CD4-positive, alpha-beta T cell treated with Interleukin-15 for 4 hours (primary cell): ENCODE results near the gene CAMK1G.
A peak's percentile ranks its signal among the peaks of the same experiment; 100 is the strongest.

Experiments
- DNase-seq: peaks from one replicate; pipeline ENCODE4 v3.0.0-alpha.2; 2020; ENCODE audit warnings: low spot score

CAMK1G gene

DNA sequence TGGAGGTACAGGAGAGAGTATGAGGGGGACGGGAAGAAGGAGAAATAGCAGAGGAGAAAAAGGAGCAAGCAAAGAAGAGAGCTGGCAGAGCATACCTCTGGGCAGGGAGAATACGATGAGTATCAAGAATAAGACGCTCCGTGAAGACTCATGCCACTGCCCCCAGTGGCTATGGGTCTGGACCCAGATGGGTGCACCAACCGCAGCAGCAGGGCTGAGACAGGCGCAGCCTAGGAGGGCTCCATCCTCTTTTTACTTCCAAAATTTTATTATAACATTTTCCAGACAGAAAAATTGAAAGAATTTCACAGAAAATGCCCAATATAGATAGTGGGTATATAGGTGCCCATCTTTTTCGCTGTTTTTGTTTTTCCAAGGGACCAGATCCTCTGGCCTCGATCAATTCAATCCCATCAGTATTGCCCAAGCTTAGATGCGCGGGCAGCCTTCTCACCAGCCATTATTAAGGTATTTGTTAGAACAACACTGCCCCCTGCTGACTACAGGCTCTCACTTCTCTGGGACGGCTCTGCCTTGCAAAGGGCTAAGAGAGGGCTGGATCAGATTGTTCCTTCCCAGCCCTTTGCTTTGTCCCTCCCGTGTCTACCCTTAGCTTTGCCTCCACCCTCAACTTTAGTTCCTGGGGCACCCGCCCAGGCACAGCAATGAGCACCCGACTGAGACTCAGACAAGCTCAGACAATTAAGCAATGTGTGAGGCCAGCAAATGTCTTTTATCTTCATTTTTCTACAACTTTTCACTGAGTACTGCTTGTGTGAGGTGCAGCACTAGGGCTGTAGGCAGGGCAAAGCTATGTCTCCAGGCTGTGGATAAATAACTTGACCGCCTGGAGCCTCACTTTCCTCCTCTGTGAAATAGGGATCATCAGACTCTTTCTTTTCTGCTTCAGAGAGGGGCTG lies 17.5 kb upstream of the CAMK1G start:
- peak; percentile 77 for DNase-seq

DNA sequence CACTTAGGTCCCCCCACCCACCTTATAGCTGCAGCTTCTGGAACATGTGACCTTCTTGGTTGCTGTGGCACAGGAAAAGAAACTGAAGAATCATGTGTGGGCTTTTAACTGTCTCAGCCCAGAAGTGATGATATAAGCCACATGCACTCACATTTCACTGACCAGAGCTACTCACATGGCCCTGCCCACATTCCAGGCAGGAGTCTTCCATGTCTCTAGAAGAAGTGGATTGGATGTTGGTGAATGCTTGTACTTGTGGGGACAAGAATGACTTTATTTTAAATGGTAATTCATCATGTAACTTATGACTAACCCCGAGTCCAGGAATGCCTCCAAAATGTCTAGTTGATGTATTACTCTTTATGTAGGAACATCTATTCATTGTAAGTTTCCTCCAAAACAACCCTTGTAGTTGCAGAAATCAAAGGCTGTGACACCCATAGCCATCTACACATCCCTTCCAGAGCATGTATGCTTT lies 15.8 kb upstream of the CAMK1G start:
- no peak for DNase-seq

DNA sequence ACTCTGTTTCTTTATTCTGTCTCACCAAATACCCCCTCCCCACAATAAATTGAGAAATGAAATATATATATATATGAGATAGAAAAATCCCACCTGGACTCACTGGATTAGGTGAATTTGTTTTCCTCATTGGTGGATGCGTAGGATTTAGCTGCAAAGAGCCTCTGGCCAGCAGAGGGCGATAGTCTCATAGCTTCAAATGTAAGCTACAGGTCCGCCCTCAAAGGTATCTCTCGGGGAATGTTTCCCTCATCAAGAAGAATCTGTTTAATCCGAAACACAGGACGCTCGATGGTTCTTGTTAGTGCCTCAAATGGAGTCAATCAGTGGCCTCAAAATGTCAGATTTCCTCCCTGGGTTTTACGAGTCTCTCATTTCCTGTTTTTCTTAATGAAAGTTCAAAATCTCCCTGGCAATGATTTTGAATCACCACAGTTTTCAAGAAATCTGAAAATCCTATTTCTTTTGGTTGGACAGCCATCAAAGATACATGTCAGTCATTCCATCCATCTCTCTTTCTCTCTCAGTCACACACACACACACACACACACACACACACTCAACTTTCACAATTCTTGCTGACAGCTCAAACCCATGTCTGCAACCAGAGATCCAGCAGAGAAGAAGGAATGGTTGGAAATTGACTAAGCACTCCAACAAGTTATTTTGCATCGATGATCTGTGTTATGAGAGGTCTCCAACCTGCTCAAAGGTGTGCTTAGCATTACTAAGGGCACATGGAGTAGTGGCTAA lies 13.9 kb upstream of the CAMK1G start:
- peak; percentile 72 for DNase-seq

DNA sequence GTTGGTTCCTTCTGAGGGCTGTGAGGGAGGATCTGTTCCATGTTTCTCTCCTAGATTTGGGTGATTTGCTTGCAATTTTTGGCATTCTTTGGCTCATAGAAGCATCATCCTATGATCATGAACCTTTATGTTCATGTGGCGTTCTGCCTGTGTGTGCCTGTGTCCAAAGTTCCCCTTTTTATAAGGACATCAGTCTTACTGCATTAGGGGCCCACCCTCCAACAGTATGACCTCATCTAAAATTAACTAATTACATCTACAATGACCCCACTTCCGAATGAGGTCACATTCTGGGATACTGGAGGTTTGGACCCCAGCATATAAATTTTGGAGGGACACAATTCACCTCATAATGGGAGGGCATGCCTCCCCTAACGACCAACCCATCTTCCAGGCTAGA lies 12.8 kb upstream of the CAMK1G start:
- DNase-seq, result no peak

DNA sequence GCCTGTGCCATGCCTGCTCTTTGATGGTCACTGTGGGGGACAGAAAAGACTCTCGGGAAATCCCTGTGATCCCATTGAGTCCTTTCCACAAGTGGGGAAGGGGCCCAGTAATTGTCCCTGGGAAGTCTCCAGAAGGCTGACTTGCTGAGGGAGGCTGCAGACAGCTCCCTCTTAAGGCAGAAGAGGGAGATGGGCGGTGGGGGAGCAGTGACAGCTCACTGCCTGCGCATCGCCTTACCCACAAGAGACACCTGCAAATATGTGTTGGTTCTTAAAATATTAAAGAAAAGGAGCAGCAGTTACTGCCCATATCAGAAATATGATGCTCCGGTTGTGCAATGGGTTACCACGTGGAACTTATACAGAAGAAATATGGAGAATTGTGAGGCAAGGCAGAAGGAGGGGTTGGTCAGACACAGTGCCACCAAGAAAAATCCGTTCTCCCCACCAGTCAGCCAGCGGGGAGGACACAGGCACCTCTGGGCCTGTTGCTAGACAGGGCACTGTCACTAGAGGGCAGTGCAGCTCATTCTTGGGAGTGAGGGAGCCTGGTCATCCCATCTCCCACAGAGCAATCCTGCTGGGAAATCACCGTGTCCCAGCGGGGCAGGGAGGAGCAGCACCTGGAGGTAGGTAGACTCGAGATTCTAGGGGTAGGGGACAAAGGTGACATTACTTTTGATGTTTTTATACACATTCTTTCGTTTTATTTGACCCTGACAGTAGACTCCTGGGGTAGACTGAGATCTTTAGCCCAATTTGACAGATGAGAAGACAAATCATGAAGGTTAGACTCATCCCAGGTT lies 6.9 kb upstream of the CAMK1G start:
- peak; percentile 65 for DNase-seq

DNA sequence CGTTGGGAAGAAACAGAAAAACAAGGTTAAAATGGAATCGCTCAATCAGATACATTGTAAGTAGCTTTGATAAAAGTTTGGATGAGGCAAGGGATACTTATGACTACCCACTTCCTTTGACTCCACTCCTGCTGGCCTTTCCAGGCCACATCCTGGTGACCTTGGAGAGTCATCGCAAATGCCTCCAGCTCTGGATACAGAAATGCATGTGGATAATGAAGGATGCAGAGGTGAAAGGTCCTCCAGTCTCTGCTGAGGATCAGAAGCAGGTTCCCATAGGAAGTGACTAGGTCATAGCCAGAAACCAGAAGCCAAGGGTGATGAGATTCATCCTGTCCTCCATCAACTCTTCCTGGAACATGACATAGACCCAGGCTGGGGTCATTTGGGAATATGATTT lies 6.2 kb upstream of the CAMK1G start:
- no peak for DNase-seq

DNA sequence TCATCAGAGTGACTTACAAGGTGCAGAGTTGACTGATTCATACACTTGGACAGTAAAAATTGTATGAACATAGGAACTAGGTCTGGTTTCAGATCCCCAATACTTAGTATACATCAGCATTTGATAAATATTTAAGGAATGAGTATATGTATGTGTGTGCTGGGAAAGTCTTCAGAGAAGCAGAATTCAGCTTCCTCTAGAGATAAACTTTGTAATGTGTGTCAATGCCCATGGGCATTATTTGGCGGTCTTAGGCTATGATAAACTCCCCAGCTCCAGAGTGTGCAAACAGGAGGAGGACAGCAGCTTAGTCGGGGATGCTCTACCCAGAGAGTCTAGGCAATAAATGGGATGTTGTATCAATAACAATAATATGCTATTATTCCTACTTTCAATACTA lies 2.9 kb upstream of the CAMK1G start:
- no peak for DNase-seq

DNA sequence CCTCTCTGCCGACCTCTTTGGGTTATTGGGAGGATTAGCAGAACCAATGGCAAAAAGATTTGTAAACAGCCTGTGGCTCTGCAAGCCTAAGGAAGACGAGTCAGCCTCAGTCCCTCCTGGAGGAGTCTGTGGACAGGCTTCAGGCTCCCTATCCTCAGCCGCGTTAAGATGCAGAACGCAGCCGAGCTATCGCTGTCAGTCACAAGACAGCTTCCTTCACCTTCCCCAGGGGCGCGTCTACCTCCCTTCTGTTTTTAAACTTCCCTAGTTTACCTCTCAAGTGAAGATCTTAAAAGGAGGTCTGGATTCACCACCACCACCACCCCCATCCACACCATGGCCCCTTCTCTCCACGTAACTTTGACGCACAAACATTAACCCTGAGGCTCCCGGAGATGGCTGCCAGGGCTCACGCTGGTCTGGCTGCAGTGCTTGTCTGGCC lies 738 bp downstream of the CAMK1G start:
- no peak for DNase-seq

DNA sequence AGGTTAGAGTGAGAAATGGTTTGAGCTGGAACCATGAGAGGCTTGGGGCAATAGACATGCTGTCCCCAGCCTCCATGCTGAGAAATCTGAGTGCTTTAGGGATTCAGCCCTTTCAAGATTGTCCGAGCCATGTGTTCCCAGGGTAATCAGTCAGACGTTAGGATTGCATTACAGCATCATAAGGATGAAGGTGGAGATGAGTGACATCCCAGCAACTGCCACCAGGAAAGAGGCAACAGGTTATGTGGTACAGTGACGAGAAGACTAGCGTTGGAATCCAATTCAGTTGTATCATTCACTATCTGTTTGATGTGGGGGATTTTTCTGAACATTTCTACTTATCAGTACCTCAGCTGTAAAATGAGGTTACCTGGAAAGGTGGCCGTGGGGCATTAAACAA lies 1.7 kb downstream of the CAMK1G start:
- no peak for DNase-seq

DNA sequence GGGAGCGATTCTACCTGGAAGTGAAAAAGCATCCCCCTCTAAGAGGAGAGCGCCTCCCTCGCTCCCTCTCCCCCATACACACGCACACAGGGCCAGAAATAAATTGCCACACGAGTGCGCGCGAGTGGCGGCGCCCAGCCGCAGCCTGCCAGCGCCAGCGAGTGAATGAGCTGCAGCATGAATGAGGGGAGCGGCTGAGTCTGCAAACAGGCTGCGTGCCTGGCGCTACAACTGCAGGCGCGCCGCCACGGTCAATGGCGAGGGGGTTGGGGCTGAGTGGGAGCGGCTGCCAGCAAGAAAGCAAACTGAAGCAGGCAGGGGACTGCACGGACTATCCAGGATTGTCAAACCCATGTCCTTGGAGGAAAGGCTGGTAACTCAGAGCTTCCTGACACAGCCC lies 2.2 kb downstream of the CAMK1G start:
- no peak for DNase-seq

DNA sequence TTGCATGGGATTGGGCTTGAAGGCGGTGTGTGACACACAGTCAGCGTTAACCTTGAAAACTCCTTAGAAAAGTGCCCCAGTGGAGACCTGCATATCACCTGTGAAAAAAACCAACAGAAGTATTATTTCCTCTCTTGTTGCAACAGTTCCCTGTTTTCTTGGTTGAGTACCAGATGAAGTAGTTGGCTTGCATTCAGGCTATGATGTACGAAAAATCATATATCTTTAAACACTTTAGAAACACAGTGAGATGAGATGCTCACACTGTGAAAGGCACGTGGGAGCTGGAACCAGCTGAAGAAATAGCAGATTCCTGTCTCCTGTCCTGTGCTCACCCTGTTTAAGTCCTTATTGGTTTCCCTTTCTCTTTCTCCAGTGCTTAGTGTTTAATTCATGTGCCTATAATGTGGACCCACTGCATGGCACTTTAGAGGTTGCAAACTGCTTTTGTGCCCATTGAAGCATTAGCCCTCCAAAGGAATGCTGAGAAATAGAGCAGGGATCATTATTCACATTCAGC lies 2.8 kb downstream of the CAMK1G start:
- DNase-seq, result no peak

DNA sequence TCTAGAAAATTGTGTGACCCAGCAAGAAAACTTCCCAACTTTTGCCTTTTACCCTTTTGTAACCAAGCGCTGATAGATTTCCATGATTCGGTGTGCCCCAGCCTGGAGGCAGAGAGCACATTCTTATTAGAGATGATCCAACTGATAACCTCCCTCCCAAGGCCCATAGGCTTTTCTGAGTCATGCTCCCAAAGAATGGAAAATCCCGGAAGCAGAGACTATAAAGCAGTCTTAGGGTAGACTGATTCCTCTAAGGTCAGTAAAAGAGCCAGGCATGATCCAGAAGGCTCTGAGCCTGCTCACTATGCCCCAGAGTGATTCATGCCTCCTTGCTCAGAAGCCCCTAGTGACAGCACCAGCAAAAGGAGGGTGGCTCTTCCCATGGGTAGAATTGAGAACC lies 4.3 kb downstream of the CAMK1G start:
- DNase-seq, result no peak

DNA sequence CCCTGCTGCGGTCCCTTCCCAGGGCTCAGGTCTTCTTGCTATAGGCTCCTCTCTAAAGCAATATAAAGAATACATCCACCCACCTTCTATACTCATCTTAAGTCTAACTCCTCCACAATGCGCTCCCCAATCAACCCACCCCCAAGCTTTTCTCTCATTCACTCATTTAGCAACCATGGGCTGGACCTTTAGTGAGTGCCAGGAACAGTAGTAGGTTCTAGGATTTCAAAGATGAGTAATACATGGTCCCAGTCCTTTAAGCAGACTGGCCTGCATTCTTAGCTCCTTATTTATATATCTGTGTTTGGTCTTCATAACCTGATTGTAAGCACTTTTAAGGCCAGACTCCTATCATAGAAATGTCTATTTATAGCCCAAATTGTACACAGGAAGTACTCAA lies 5.9 kb downstream of the CAMK1G start:
- DNase-seq, result no peak

DNA sequence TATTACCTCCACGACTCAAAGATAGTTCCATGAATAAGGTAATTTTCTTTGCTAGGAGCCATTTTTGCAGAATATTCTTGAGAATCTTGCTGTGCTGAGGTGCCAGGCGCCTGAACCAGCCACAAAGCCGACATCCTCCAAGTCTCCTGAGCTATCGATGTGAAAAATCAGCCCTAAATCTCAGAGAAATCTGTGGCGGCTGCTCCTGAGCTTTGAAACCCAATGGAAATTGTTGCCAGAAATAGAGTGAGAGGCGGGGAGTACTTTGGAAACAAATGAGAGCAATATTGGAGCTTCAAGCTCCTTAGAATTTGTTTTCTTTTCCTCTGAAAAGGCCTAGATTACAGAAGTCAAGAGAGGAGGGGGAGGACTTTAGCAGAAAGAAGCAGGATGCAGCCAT lies 6.3 kb downstream of the CAMK1G start:
- no peak for DNase-seq

DNA sequence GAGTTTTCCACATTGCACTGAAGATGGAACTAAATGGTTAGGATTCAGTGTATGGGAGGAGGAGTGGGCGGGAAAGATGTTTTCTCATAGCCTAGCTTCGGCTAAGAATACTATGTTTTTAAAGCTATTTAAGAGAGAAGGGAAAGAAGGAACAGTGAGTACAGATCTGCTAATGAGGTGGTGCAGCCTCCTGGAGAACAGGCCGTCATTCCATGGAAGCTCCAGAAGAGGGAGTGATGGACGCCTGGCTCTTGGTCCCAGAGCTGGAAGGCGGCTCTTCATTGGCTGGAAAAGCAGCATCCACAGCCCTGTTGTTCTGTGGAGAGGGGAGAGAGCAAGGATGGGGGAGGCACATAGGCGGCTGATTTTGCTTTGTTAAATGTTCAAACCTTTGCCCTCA lies 6.9 kb downstream of the CAMK1G start:
- no peak for DNase-seq

DNA sequence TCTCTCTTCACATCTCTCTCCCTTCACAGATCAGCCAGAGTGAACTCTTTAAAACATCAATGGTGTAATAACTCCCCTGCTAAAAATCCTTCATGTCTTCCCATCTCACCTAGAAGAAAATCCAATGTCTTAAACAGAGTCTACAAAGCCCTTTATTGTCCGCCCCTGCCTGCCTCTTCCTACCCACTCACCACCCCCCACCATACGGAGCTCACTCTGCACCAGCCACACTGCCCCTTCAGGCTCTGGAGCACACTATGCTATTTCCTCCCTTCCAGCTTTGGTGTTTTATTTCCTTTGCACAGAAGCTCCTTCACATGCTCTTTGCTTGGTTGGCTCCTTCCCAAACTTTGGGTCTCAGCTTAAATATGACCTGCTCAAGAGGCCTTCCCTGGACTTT lies 10.2 kb downstream of the CAMK1G start:
- no peak for DNase-seq

DNA sequence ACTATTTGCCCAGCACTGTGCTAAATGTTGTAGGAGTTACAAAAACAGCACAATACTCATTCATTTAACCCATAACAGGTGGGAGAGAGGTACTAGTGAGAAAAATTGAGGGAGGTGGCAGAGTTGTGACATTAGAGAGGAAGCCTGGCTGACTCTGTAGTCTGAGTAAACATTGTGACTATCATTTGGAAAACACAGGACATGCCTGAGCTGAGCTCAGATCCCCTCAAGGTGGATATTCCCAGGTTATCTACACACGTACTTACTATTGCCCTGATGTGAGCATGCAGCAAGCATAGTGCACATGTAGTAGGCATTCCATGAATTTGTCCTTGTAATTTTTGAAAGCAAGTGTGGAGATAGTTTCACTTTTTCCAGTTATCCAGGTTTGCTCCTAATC lies 10.9 kb downstream of the CAMK1G start:
- no peak for DNase-seq

DNA sequence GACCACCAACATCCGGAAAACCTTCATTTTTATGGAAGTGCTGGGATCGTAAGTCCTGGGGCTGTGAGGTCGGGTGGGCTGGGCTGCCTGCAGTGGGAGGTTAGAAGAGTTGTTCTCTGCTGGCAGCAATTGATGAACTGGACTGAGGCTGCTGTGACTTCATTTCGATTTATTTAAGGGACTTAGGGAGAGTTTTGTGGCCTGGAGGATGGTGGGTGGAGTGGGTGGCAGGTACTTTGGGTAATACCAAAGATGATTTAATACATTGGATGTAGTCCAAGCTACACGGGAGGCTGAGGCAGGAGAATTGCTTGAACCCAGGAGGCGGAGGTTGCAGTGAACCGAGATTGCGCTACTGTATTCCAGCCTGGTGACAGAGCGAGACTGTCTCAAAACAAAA lies 11.5 kb downstream of the CAMK1G start:
- no peak for DNase-seq

DNA sequence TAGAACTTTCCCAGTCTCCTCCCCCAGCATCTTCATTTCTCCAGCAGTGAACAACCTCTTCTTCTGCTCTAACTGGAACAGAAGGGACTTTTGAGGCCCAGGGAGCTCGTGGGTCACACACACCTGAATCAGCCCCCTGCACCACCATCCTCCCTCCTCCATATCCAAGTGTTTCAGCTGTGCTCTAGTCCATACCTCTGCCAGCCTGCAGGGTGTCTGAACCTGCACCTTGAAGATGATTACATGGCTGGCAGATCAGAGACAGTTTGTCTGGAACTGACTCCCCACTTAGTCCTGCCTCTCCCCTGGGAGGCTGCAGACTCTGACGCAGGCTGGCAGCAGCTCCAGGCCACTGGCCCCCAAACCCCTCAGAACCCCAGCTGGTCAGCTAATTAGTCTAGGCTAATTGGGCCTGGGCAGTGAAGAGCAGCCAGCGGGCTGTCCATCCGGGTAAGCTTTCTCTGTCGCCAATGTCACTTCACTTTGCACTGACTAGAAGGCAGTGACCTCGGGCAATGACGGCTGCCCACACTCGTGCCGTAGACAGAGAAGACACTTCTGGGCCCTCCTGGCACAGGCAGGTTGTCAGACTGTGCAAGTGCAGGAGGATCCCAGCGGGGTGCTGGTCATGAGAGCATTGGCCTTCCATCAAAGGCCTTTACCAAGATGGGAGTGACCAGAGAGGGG lies 12.2 kb downstream of the CAMK1G start:
- no peak for DNase-seq

DNA sequence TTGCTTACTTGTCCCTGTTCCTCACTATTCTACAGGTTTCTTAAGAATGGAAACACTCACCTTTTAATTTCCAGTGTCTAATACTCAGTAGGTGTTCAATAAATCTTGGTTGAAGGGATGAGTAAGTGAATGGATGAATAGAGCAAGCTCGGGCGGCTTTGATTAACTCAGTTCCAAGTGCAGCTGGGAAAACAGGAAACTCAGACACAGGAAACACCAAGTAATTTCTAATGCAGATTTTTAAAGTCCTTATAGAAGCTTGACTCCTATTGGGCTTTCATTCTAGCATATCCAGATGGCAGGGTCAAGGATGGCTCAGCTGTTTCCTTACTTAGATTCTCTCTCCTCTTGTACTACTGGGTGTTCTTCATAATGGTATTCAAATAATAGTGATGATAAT lies 14.0 kb downstream of the CAMK1G start:
- no peak for DNase-seq

DNA sequence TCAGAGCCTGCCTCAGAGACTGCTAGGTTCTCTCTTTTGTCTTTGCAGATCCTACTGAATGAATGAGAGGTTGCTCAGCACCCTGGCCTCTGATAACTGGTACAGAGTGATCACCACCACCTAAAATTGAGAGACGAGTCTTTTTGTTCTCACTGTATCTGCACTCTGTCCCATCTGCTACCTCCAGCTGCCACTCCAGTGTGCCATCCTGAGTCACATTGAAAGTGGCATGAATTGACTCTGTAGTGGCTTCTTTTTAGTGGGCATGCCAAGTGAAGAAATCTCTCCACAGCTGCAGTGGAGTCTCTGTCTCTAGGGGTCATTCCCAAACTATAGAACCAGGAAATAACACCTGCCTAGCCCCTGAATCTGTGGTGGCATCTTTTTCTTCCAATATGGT lies 14.7 kb downstream of the CAMK1G start:
- DNase-seq, result no peak

DNA sequence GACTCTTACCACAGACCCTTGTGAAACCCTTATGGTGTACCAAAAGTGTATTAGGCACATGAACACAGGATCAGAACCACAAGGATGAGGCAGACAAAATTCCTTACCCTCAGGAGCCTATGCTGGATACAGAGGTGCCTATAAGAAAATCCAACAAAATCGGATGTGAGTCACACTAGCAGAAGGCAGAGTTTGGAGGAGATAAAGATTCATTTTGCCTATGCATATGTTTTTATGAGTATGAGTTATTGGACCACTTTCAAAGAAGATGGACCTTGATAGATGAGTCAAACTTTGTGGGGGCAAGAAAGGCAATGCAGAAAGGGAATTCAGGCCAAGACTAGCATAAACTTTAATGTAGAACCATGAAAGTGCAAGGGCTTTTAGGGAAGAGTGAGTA lies 17.0 kb downstream of the CAMK1G start:
- no peak for DNase-seq
